Activated CD8-positive, alpha-beta memory T cell treated with anti-CD3 and anti-CD28 coated beads for 24 hours (primary cell): ENCODE results near the gene CEP192.

Experiments
- DNase-seq: peaks from one replicate; pipeline ENCODE4 v3.0.0-alpha.2; 2020

CEP192 gene

DNA sequence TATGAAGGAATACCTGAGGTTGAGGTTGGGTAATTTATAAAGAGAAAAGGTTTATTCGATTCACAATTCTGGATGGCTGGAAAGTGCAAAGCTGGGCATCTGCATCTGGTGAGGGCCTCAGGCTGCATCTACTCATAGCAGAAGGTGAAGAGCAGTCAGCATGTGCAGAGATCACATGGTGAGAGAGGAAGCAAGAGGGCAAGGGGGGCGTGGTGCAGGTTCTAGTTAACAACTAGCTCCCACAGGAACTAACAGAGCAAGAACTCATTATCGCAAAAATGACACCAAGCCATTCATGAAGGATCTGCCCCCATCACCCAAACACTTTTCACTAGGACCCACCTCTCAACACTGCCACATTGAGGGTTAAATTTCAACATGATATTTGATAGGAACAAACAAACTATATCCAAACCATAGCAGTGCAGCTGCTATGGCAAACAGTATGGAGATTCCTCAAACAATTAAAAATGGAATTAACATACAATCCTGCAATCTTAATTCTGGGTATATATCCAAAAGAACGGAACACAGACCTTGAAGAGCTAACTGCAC lies 154.6 kb downstream of the CEP192 start:
- no peak for DNase-seq

DNA sequence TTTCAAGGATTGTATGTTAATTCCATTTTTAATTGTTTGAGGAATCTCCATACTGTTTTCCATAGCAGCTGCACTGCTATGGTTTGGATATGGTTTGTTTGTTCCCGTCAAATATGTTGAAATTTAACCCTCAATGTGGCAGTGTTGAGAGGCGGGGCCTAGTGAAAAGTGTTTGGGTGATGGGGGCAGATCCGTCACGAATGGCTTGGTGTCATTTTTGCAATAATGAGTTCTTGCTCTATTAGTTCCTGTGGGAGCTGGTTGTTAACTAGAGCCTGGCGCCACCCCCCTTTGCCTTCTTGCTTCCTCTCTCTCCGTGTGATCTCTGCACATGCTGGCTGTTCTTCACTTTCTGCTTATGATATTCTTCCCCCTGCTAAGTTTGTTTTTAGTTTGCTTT lies 156.0 kb downstream of the CEP192 start:
- no peak for DNase-seq

GRCh38 chr18:13151656-13152055 lies 160.5 kb downstream of the CEP192 start:
- DNase-seq: no peak

GRCh38 chr18:13158428-13158827 lies 167.3 kb downstream of the CEP192 start:
- DNase-seq: no peak

- DNase-seq: no peak
Measured at GRCh38 chr18:13159579-13159978, 168.4 kb downstream of the CEP192 start.

DNA sequence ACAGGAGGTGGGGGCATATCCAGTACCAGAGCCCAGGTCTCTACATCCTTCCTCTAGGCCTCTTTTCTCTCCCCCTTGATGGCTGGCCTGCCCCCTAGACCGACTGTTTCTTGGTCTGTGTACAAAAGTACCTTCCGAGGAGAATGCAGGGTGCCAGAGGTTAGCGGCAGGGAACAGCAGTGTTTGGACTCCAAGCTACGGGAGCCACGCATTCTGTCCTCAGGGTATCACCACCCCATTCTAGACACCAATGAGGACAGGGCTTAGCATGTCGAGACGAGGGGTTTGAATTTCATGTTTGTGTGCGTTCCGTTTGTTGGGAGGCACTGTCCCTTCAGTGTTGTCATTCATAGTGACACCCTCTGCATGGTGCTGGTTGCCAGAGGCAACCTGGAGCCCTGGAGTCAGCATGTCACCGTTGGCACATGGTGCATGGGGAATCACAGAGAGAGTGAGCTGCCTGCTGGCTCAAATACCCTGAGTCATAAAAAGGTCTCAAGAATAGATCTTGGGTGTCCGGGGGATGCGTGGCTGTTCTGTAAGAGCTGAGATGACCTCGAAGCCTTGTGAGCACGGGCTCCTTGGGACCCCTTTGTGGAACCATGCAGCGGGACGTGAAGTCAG lies 170.2 kb downstream of the CEP192 start:
- no peak for DNase-seq

DNA sequence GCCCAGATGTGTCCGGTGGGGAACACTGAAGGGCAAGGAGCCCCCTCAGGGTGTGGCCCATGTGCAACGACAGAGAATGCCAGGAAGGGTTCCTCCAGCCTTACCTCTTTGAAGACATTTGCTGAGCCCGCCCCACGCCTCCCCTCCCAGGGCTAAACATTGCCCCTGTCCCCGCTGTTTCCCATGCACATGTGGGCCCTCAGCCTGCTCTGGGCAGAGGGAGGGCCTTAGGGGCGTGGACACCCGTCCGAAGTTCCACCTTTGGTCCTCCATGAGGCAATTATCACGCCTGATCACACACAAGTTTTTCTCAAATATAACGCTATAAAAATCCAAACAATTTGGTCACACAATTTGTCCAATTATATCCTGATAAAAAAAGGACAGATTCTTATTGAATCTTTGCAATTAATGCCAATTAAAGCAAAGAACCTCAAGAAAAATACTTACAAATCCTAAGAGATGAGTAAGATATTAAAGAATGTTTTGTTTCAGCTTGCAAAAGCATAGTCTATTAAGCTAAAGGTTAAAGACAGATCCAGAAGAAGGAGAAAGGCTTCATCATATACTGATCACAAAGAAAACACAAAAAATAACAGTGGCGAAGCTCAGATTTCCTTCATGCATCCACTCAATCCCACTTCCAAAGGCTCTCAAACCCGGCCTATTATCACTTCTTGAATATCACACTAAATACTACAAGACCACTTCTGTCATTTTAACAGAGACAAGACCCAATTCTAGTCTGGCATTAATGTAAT lies 172.2 kb downstream of the CEP192 start:
- no peak for DNase-seq

DNA sequence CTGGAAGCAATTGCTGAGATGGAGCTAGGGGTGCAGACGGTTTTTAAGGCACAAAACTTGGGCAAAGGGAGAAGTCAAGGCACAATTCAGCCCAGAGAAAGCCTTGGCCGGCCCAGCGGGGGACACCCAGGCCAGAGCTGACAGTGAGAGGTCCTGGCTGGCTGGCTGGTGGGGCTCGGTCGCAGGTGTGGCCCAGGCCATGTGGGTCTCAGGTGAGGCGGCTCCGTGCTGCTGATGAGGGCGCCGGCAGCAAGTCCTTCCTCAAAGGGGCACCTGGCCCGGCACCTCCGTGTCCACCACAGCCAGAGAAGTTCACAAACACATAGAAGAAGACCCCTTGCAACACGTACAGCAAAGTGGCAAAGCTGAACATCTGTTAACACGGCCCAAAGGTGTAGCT lies 173.2 kb downstream of the CEP192 start:
- DNase-seq: no peak

GRCh38 chr18:13165636-13166423 lies 174.7 kb downstream of the CEP192 start:
- no peak for DNase-seq

DNA sequence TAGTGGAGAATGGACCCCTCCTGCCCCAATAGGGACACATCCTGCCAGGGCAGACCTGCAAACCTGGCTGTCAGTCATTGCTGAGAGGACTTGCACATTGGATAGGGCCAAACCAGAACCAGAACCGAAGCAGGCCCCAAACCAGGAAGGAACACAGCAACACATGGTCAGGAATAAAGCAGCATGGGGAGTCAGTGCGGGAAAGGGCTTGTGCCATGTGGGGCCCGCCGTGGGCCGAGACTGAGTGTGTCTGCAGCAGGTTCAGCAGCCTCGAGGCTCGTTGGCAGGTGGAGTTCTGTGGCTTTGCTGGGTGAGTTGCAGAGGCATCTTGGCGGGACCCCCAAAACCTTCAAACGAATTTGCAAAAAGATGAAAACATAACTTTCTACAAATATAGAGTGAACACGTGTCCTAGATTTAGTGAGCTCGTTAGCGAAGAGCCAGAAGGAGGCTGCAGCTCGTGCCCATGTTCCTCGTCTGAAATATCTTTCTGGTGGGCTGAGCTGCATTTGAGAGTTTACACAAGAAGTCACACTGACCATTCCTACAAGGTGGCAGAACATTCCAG lies 182.5 kb downstream of the CEP192 start:
- DNase-seq: no peak
